NCI-H526 (cell line): Measurements from ENCODE around the gene UROD.
"Not testable (repeated sequence)": the region's sequence is repeated elsewhere in the genome, so short reads cannot be mapped to it uniquely, and the experiment has no call there.

Source experiments
- DNase-seq, 2 experiments: peaks; one replicate each; lab custom pipeline; 2025; lab: John Stamatoyannopoulos, UW

The UROD gene

GRCh38 chr1:45011837-45012638 is at the start of gene UROD:
TSS of gene UROD (plus strand) at chr1:45012254. CDS start at chr1:45012266, 12 bp downstream.
- DNase-seq, result peak; percentile 97 to 99

- no peak for DNase-seq
Measured at GRCh38 chr1:44962729-44963128, 49.3 kb upstream of the UROD start.

GRCh38 chr1:44964396-44964795 is 47.7 kb upstream of the UROD start:
- DNase-seq, result no peak

DNA sequence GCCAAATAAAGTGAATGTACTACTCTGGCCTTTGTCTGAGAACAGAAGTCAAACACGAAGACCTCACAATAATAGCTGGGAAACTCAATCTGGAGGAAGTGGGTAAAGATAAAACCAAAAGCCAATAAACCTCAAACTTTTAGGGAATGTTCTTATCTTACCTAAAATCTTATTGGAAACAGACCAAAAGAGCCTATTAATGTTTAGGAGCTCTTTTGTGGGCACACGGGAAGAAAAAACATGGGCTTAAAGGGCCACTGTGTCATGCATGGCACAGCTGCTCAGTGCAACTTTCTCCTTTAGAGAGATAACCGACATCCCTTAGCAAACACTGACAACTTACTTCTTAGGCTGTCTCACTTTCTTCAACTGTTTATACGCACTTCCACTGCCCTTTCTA is 41.7 kb upstream of the UROD start:
- DNase-seq, result no peak

DNA sequence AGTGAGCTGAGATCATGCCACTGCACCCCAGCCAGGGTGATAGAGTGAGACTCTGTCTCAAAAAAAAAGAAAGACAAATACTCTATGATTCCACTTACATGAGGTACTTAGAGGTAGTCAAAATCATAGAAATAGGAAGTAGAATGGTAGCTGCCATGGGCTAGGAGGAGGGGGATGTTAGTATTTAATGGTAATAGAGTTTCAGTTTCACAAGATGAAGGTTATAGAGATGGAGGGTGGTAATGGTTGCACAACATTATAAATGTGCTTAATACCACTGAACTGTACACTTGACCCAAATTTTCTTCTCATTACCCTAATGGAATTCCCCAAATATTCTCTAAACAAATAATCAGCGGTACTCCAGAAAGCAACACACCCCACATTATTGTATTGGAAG is 38.4 kb upstream of the UROD start:
- no peak for DNase-seq

DNA sequence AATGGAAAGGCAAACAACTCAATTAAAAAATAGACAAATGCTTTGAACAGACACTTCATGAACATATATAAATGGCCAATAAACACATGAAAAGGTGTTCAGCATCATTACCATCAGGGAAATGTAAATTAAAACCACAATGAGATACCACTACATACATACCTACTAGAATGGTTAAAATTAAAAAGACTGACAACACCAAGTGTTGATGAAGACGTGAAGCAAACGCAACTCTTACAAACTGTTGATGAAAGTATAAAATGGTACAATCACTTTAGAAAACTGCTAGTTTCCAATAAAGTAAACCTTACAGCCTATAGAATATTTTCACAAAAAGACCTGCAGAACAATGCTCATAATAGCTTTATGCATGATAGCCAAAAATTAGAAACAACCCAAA is 35.8 kb upstream of the UROD start:
- DNase-seq, result no peak

GRCh38 chr1:44977372-44977771 is 34.7 kb upstream of the UROD start:
- DNase-seq, result not testable (repeated sequence)

DNA sequence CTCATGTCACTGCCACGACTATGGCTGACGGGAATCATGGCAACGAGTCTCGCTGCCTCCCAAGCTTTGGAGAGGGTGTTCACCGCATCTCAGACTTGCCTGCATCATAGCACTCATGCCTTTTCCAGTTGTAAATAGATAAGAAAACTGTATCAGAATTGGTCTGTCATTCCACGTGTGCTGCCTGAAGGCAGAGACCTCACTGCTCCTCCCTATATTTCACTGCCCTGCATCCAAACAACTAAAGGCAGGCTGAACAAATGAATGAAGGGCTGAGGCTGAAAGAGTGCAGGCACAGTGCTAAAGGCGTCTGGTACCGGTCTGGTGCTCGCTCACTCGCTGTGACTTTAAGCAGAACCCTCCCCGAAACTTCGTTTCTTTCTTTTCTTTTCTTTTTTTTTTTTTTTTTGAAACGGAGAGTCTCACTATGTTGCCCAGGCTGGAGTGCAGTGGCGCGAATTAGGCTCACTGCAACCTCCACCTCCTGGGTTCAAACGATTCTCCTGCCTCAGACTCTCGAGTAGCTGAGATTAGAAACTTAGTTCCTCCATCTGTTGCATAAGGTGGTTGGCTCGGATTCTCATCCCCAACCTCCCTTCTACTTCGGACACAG is 26.2 kb upstream of the UROD start:
- DNase-seq, result no peak

GRCh38 chr1:44988531-44989156 is 23.4 kb upstream of the UROD start:
- no peak for DNase-seq

- DNase-seq, result no peak
Measured at GRCh38 chr1:44994309-44994898, 17.6 kb upstream of the UROD start.

GRCh38 chr1:44995467-44996238 is 16.4 kb upstream of the UROD start:
- no peak for DNase-seq

DNA sequence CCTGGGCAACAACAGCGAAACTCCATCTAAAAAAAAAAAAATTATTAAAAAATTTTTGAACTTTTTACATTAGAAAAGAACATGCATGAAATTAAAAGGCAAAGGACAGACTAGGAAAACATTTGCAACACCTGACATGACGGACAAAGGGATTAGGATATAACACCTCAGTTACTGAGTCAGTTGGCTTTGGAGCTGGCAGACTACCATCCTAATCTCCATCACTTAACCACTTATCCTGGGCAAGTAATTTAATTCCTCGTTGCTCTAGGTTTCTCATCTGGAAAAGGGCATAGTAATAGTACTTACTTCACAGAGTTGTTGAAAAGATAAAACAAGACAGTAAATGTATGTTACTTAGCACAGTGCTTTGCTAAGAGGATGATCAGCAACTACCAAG is 12.8 kb upstream of the UROD start:
- DNase-seq, result no peak

DNA sequence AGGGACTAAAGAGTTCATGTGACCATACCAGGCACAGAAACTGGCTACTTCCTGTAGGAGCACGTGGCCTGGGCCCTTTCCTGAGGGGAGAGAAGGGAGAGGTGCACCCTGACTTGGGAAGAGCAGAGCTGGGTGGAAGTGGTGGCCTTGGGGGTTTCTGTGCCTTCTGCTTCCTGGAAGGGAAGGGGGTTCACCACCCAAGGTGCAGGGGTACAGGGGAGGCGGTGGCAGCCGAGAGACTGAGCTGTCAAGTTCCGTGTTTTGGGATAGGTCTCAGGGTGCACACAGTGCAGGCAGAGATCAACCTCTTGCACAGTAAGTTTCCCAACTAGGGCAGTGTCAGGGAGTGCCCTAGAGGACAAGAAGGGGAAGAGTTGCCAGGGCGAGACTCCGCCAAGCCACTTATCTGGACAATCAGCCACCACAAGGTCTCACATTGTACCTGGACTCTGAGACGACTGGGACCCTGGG is 11.0 kb upstream of the UROD start:
- DNase-seq, result no peak

DNA sequence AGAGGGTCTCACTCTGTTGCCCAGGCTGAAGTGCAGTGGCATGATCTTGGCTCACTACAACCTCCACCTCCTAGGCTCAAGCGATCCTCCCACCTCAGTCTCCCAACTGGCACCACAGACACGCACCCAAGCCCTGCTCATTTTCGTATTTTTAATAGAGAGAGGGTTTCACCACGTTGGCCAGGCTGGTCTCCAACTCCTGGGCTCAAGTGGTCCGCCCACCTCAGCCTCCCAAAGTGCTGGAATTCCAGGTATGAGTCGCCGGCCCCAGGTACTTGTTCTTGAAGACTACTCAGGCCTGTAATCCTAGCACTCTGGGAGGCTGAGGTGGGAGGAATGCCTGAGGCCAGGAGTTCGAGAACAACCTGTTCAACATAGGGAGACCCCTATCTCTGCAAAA is 10.5 kb upstream of the UROD start:
- DNase-seq, result not testable (repeated sequence)

DNA sequence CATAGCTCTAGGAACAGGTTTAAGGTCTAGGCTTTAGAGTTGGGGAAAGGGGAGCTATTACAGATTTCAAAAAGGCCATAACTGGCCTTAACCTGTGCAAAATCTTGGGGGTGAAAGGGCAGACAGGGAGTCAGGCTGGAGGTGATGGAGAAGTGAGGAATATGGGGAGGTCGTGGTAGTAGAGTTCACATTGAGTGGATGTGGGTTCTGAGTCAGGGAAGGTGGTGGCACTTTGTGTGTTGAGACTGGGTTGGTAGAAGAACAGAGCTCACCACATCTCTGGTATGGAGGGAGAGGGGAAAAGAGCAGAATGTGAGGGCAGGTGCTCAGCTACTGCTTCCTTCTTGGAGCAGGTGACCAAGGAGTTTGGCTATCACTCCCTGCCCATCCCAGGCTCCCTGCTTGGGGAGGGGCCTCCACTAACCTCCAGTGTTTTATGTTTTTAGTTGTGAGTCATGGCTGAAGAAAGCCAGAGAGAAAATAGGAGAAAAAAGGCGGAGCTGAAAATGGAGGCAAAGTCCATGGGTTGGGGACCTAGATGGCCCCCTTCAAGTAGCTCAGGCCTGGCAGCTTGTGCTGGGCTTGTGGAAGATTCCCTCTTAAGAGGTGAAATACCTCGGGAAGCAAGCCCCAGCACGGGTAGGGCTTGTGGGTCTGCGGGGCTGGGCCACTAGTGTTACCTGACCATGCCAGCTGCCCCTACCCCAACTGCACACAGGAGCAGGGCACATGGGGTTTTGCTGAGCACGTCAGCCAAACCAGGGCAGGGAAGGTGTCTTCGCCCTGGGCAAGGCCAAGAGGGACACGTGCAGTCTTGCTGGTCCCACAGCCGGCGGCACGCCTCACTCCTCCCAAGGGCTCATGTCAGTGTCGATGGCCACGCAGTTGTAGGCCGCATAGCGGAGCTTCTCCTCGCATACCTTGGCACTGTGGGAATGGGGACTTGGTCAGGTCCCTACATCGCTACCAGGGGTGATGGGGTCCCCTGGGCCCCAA is 9.1 kb upstream of the UROD start:
- no peak for DNase-seq

- DNase-seq, result no peak
Measured at GRCh38 chr1:45003741-45004140, 8.3 kb upstream of the UROD start.

DNA sequence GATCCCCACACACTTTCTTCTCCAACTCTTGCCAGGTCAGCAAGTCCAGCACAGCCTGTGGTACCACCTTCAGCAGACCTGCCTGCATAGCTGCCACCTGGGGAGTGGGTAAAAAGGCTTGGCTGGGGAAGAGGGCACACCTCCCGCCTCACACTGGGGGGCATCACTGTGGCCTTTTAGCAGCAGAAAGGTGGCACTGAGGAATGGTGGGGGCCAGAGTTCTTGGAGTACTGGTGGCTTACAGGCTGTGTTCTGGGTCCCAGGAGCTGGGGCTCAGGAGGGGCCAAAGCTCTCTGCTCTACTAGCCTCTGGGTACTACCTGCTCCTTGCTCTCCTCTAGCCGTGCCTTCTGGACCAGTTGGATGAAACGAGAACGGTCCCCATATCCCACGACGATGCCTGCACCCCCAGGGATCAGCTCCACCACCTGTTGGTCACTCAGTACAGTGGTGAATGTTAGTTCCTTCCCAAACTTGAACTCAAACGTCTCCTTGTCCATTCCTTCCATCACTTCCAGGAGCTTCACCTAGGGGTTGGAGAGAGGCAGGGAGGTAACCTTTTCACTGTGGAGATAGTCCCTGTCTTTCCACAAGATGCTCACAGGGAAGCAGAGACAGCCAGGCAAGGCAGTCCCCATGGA is 7.7 kb upstream of the UROD start:
- DNase-seq, result no peak

DNA sequence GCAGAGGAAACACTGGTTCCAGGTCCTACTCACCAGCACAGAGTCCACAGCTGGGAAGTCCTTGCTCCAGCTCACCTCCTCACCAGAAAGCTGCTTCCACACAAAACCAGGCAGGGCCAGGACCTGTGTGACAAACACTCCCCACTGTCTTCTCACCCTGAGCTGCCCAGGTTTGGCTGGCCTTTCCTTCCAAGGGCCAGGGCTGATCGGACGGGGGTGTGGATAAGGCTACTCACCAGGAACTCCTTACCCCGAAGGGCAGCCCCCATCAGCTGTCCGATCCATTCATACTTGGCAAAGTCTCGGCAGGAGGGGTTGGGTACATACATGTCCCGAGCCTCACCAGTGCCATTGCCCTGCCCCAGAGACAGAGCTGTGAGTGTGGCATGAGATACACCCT is 6.3 kb upstream of the UROD start:
- DNase-seq, result no peak

DNA sequence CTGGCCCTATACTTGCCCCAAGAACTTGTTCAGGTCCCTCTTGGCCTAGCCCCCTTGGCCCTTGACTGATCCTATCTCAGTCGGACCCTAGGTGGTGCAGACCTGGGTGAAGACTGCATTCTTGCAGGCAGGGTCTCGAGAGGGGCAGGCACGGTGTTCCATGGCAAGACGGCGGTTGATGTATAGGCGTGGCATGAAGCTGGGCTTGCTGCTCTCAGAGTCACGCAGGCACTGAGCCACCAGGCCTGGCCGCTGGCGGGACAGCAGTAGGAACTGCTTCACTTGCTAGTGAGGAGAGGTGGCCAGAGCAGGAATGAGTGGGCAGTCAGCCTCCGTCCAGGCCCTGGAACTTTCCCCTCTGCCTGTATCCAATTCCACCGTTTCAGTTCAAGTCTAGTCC is 4.7 kb upstream of the UROD start:
- DNase-seq, result no peak

DNA sequence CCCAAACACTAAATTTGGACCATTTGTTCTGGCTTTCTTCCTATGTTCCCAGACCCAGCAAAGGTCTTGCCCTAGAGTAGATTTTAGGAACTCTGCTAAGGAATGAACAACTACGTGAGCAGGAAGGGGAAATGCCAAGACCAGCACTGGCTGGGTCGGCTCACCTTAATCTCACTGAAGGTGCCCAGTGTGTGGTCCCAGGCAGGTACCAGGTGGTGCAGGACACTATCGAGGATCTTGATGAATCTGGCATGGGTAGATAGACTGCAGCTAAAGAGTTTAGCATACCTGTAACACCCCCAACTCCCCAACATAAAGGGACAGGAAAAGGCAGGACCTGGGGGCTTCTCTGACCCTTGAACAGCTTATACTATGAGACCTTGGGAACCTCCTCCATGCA is 4.0 kb upstream of the UROD start:
- no peak for DNase-seq
